ENCODE measurements around the gene ARIH2. TPM values are rescaled to one million over a fixed set of nuclear protein-coding genes. Genes with fewer than 3 reads are reported as not detected.

Gene ARIH2
- total and polyA plus RNA-seq, 4 donors, result 66.6 to 96.4 (median 81.4) TPM

DNA sequence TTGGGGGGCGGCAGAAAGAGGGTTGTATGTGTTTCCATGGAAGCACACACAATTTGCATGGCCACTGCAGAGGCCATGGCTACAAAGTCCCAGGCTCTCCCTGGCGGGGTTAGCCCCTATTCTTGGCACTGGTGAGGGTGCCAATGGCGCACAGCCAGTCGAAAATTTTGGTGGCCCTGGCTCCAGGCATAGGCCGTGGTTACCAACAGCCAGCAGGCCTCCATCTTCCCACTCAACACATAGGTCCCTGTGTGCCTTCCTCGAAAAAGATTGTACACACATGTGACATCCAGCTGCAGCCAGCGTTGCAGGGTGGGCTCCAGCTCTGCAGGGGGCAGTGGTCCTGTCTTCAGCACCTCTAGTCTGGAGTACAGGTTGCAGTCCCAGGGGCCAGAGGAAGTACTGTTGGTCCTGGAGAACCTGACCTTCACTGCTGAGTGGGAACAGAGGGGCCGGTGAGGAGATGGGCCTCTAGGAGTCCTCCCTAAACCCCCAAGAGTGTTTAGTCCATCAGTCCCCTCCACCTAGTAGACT is 78.5 kb downstream of the ARIH2 start:
- 68% methylated on average over 8 of the region's 8 CpGs for WGBS (ENCODE audit: insufficient coverage)
- H3K4me3 ChIP-seq (ENCODE audit: low read depth, low read length), result no peak overlapping the region
- peaks cover 24% of the 10 kb centered on the region for H3K4me1 ChIP-seq (ENCODE audit: control insufficient read depth, insufficient read depth, low read length)
- H3K36me3 ChIP-seq (ENCODE audit: control insufficient read depth, insufficient read depth, low read length), result peaks cover 62% of the 10 kb centered on the region
- H3K27me3 ChIP-seq (ENCODE audit: control insufficient read depth, insufficient read depth, low read length), result no peaks in the 10 kb centered on the region
- H3K27ac ChIP-seq (ENCODE audit: low read depth, low read length), result no peak overlapping the region
- DNase-seq (ENCODE audit: low read depth in 4 of 6, low spot score in 6 of 6), result no peak
- H3K9me3 ChIP-seq (ENCODE audit: control insufficient read depth, insufficient read depth, low read length), result no peaks in the 10 kb centered on the region

DNA sequence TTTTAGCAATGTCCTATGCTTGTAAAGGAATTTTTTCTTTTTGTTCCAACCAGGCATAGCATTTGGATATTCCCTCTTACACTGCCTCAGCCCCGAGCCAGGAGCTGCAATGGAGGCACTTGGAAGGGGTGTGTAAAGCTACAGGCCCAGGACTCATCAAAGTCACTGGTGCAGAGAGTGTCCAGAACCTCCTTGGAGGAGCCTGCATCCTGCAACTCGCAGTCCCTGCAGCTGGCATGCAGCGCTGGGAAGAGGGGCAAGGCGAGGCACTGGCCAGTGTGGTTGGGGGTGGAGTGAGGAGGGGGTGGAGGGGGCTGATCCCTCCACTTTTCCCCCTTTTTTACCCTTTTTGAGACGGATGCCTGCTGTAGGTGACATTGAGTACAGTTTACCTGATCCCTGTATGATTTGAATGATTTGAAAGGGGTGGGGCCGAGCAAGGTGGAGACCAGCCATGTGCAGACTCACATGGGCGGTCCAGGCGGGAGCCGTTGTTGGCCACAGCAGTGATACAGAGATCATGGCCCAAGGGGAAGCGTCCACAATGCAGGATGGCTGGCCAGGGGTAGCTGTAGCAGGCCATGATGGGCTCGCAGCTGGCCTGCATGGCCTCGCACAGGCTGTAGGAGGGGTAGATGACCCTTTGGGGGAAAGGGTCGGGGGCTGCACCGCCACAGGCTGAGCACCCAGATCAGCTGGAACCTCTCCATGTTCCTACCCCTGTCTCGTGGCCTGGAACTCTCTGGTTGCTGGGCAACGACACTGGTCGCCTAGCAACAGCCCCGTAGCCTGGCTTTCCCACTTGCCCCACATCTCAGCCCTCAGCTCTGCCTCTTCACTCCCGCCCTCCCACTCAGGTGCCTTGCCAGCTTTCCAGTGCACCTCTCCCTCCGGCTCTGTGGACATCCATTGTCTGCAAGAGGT is 79.3 kb downstream of the ARIH2 start:
- no peak overlapping the region for H3K4me3 ChIP-seq (ENCODE audit: low read depth, low read length)
- peaks cover 24% of the 10 kb centered on the region for H3K4me1 ChIP-seq (ENCODE audit: control insufficient read depth, insufficient read depth, low read length)
- peak in 2 of 6 donors; percentile 87 to 91 for DNase-seq (ENCODE audit: low read depth in 4 of 6, low spot score in 6 of 6)
- H3K36me3 ChIP-seq (ENCODE audit: control insufficient read depth, insufficient read depth, low read length), result peaks cover 69% of the 10 kb centered on the region
- 22% methylated on average over 15 of the region's 20 CpGs for WGBS (ENCODE audit: insufficient coverage)
- no peaks in the 10 kb centered on the region for H3K27me3 ChIP-seq (ENCODE audit: control insufficient read depth, insufficient read depth, low read length)
- H3K9me3 ChIP-seq (ENCODE audit: control insufficient read depth, insufficient read depth, low read length), result no peaks in the 10 kb centered on the region
- H3K27ac ChIP-seq (ENCODE audit: low read depth, low read length), result no peak overlapping the region

DNA sequence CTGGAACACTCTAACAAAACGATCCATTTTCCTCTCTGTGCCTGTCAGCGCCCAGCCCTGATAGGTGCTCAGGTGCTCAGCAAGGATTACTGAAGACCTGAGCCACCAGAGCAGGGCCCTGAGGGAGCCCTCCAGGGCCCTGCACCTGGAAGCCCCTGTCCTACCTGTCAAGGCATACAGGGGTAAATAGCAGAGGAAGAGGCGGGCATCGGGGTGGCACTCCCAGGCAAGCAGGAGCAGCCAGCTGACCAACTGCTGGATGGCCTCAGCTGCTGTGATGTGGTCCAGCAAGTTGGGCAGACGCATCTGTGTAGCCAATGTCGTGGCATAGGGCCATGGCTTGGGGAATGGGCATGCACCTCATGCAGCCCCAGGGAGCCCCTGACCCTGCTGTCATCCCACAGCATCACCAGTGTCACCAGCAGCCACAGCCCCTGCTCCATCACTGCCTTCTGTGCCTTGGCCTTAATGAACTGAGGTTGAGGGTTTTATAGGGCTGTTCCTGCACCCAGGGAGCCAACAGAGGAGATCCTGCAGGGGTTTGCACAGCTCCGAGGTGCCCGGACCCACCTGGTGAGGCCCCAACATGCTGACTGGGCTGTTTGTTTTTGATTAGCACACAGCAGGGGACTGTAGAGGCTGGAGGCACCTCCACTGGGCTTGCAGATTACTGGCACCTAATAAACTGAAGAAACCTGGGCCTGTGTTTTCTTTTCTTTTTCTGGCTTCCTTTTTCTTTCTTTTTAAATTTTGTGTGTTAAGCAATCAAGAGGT is 80.6 kb downstream of the ARIH2 start:
- Histone ChIP-seq H3K27ac (ENCODE audit: low read depth, low read length) (no peak overlapping the region), H3K9me3 (ENCODE audit: control insufficient read depth, insufficient read depth, low read length) (no peaks in the 10 kb centered on the region), H3K4me1 (ENCODE audit: control insufficient read depth, insufficient read depth, low read length) (peaks cover 24% of the 10 kb centered on the region), H3K36me3 (ENCODE audit: control insufficient read depth, insufficient read depth, low read length) (peaks cover 65% of the 10 kb centered on the region), H3K27me3 (ENCODE audit: control insufficient read depth, insufficient read depth, low read length) (no peaks in the 10 kb centered on the region), H3K4me3 (ENCODE audit: low read depth, low read length) (no peak overlapping the region)
- DNase-seq (ENCODE audit: low read depth in 4 of 6, low spot score in 6 of 6), result no peak
- WGBS (ENCODE audit: insufficient coverage), result 75% methylated on average over 8 of the region's 8 CpGs

DNA sequence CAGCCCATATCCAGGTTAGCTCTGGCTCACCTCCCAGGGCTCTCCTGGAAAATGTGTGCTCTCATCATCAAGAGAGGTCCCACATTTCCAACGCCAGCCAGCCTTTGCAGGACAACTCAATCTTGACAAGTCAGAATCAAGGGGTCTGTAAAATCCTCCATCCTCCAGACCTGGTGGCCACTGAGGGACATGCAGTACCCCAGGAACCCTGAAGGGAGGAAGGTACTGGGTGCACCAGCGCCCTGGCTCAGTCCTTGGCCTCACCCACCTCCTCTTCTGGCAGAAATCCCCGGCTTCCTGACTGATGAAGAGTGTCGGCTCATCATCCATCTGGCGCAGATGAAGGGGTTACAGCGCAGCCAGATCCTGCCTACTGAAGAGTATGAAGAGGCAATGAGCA is 82.5 kb downstream of the ARIH2 start:
- peaks cover 31% of the 10 kb centered on the region for H3K4me1 ChIP-seq (ENCODE audit: control insufficient read depth, insufficient read depth, low read length)
- H3K4me3 ChIP-seq (ENCODE audit: low read depth, low read length), result no peak overlapping the region
- no peak overlapping the region for H3K27ac ChIP-seq (ENCODE audit: low read depth, low read length)
- no peak for DNase-seq (ENCODE audit: low read depth in 4 of 6, low spot score in 6 of 6)
- H3K27me3 ChIP-seq (ENCODE audit: control insufficient read depth, insufficient read depth, low read length), result no peaks in the 10 kb centered on the region
- WGBS (ENCODE audit: insufficient coverage), result 91% methylated on average over 5 of the region's 6 CpGs
- H3K36me3 ChIP-seq (ENCODE audit: control insufficient read depth, insufficient read depth, low read length), result peaks cover 57% of the 10 kb centered on the region
- H3K9me3 ChIP-seq (ENCODE audit: control insufficient read depth, insufficient read depth, low read length), result no peaks in the 10 kb centered on the region

DNA sequence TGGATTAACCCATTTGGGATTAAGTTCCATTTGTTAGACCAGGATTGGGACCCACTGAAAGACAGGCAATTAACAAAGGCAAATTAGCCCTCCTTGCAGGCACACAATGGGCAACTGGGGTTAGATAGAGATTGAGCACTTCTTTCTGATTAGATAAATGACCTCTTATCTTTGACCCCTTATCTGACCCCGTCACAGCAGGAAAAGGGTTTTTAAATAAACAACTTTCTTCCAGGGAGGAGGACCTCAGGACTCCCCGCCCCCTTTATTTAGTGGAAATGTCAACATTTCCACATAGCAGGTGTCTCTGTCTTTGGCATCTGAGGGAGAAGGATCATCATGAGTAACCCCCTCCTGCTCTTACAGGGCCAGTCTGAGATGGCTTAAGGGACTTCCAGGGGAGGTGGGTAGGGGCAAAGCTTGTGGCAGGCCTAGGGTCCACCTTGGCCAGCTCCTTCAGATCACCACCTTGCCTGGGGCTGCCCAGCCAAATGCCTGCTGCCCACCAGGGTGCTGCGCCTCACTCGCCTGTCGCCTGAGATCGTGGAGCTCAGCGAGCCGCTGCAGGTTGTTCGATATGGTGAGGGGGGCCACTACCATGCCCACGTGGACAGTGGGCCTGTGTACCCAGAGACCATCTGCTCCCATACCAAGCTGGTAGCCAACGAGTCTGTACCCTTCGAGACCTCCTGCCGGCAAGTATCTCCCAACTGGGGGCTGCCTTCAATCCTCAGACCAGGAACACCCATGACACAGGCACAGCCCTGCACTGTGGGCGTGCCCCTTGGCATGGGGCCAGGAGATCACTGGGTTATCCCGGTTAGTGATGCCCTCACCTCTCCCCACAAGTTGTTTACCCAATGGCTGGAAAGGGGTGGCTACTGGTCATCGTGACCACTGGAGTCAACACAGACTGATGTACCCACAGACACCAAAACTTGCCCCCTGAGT is 86.0 kb downstream of the ARIH2 start:
- Histone ChIP-seq H3K4me1 (ENCODE audit: control insufficient read depth, insufficient read depth, low read length) (peaks cover 31% of the 10 kb centered on the region), H3K9me3 (ENCODE audit: control insufficient read depth, insufficient read depth, low read length) (no peaks in the 10 kb centered on the region), H3K4me3 (ENCODE audit: low read depth, low read length) (no peak overlapping the region), H3K27ac (ENCODE audit: low read depth, low read length) (no peak overlapping the region), H3K27me3 (ENCODE audit: control insufficient read depth, insufficient read depth, low read length) (no peaks in the 10 kb centered on the region), H3K36me3 (ENCODE audit: control insufficient read depth, insufficient read depth, low read length) (peaks cover 33% of the 10 kb centered on the region)
- WGBS (ENCODE audit: insufficient coverage), result 89% methylated on average over 14 of the region's 16 CpGs
- DNase-seq (ENCODE audit: low read depth in 4 of 6, low spot score in 6 of 6), result no peak

DNA sequence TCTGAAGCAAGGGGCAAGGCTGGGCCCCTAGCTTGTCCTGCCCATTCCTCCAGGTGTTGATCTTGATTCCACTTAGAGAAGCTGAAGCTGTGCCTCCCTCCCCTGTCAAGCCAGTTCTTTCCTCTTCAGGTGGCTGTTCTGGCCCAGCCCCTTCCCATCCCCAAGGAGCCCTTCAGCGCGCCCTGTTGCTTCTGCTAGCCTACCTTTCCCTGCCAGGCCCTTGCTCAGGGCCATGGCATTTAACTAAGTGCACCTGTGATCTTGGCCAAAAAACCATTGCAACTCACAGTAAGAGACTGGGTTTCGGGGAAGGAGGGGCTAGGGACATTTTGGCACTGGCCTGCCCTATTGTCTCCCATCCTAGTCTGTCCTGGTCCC is 86.7 kb downstream of the ARIH2 start:
- H3K36me3 ChIP-seq (ENCODE audit: control insufficient read depth, insufficient read depth, low read length), result peaks cover 35% of the 10 kb centered on the region
- peaks cover 31% of the 10 kb centered on the region for H3K4me1 ChIP-seq (ENCODE audit: control insufficient read depth, insufficient read depth, low read length)
- no peak overlapping the region for H3K4me3 ChIP-seq (ENCODE audit: low read depth, low read length)
- H3K9me3 ChIP-seq (ENCODE audit: control insufficient read depth, insufficient read depth, low read length), result no peaks in the 10 kb centered on the region
- 94% methylated on average over 3 of the region's 3 CpGs for WGBS (ENCODE audit: insufficient coverage)
- DNase-seq (ENCODE audit: low read depth in 4 of 6, low spot score in 6 of 6), result no peak
- no peaks in the 10 kb centered on the region for H3K27me3 ChIP-seq (ENCODE audit: control insufficient read depth, insufficient read depth, low read length)
- H3K27ac ChIP-seq (ENCODE audit: low read depth, low read length), result no peak overlapping the region

DNA sequence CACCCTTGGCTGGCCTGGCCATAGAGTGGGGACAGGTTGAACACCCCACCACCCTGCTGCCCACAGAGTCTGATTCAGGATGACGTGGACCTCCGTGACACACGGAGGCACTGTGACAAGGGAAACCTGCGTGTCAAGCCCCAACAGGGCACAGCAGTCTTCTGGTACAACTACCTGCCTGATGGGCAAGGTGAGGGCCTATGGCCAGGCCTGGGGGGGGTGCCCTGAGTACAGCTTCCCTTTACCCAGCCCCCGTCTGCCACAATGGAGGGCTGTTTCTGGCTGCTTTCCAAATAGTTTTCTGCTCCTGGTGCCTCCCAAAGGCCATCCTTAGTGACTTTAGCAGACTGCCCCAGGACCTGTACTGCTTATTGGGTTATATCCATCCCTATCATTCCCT is 87.4 kb downstream of the ARIH2 start:
- 95% methylated on average over 5 of the region's 5 CpGs for WGBS (ENCODE audit: insufficient coverage)
- Histone ChIP-seq H3K27ac (ENCODE audit: low read depth, low read length) (peak overlapping the region; percentile 99), H3K36me3 (ENCODE audit: control insufficient read depth, insufficient read depth, low read length) (peaks cover 33% of the 10 kb centered on the region), H3K27me3 (ENCODE audit: control insufficient read depth, insufficient read depth, low read length) (no peaks in the 10 kb centered on the region), H3K9me3 (ENCODE audit: control insufficient read depth, insufficient read depth, low read length) (no peaks in the 10 kb centered on the region), H3K4me3 (ENCODE audit: low read depth, low read length) (peak overlapping the region; percentile 99), H3K4me1 (ENCODE audit: control insufficient read depth, insufficient read depth, low read length) (peaks cover 31% of the 10 kb centered on the region)
- no peak for DNase-seq (ENCODE audit: low read depth in 4 of 6, low spot score in 6 of 6)

DNA sequence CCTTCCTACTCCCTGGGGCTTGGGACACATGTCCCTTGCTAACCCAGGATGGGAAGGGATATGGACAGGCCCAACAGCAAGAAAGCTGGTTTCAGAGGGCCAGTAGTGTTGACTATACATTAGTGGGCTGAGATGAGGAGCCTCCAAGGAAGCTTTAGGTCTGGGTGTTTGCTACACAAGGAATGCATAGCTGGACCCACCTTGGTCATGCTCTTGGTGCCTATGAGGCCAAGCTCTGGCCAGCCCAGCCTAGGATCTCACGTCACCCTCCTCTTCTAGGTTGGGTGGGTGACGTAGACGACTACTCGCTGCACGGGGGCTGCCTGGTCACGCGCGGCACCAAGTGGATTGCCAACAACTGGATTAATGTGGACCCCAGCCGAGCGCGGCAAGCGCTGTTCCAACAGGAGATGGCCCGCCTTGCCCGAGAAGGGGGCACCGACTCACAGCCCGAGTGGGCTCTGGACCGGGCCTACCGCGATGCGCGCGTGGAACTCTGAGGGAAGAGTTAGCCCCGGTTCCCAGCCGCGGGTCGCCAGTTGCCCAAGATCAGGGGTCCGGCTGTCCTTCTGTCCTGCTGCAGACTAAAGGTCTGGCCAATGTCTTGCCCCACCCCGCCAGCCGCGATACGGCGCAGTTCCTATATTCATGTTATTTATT is 87.9 kb downstream of the ARIH2 start:
- peaks cover 34% of the 10 kb centered on the region for H3K36me3 ChIP-seq (ENCODE audit: control insufficient read depth, insufficient read depth, low read length)
- H3K9me3 ChIP-seq (ENCODE audit: control insufficient read depth, insufficient read depth, low read length), result no peaks in the 10 kb centered on the region
- WGBS (ENCODE audit: insufficient coverage), result under 1% methylated on average over 26 of the region's 32 CpGs
- H3K4me3 ChIP-seq (ENCODE audit: low read depth, low read length), result peak overlapping the region; percentile 99
- peak in 2 of 6 donors; percentile 67 to 69 for DNase-seq (ENCODE audit: low read depth in 4 of 6, low spot score in 6 of 6)
- H3K27me3 ChIP-seq (ENCODE audit: control insufficient read depth, insufficient read depth, low read length), result no peaks in the 10 kb centered on the region
- peak overlapping the region; percentile 99 for H3K27ac ChIP-seq (ENCODE audit: low read depth, low read length)
- peaks cover 31% of the 10 kb centered on the region for H3K4me1 ChIP-seq (ENCODE audit: control insufficient read depth, insufficient read depth, low read length)

All from spinal cord (tissue), 10 donors.